GM12892 (cell line): ENCODE data around the gene OR6C1.
"Not testable (repeated sequence)": the region's sequence is repeated elsewhere in the genome, so short reads cannot be mapped to it uniquely, and the experiment has no call there.

ENCODE experiments used
- POLR2A ChIP-seq: IDR thresholded peaks from 2 replicates; pipeline ENCODE4 v1.6.1; 2011; ENCODE audit warnings: low read depth, low read length, control low read depth
- POLR2AphosphoS5 ChIP-seq: IDR thresholded peaks from 2 replicates; pipeline ENCODE4 v1.6.1; 2011; ENCODE audit warnings: low read depth, low read length, control low read depth
- TAF1 ChIP-seq: IDR thresholded peaks from 2 replicates; pipeline ENCODE4 v1.6.1; 2011; ENCODE audit warnings: low read depth, mild to moderate bottlenecking, control low read depth, low read length, borderline replicate concordance

- not testable (repeated sequence) for TF ChIP-seq TAF1, POLR2A, POLR2AphosphoS5
Measured at GRCh38 chr12:55325801-55326200, 11.7 kb downstream of the OR6C1 start.
